ENCODE measurements around the gene HSD17B14.

The HSD17B14 gene

GRCh38 chr19:48867746-48868113, 31.4 kb upstream of the HSD17B14 start:
- no peak for TF ChIP-seq CTCF (IDR thresholded peaks at IDR 0.05)

DNA sequence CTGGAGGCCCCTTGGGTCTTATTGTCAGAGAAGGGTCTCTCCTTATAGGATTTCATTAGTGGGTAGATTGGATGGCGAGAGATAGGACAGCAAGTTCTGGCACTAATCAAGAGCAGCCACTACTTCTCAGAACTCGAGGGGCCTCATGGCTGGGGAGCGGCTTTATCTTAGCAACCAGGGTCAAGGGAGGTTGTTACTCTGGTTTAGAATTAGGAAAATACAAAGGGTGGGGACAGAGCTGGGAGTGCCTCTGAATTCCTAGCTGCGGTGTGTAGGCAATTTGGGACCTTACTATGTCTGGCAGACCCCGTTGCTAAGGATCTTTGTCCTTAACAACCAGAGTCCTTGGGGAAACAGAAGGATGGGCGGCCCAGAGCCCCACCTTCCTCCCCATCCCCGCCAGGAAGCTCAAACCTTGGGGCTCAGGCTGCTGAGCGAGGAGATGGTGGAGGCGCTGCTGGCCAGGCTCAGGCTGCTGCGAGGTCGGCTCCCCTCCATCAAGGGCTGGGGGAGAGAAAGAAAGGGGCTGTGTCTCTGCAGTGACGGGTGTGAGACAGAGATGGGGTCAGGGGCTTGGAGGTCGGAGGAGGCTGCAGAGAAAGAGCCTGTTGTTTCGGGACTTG, 30.9 kb upstream of the HSD17B14 start:
- no peak for TF ChIP-seq CTCF (IDR thresholded peaks at IDR 0.05)

DNA sequence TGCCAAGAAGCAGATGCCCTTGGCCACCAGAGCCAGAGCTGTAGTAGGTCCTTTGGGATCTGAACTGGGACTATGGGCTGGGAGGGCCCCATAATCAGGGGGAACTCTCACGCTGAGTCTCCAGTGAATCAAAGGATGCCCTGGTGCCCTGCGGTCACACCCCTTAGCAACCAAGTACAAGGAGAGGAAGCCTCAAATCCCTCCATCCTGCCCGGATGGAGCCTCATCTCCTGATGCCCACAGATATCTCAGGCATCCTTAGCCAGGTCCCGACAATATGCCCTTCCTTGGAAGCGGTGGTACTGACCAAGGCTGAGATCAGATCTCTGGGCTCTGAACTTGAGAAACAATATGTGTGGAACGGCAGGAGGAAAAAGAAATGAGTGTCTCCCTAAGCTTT, 30.4 kb upstream of the HSD17B14 start:
- TF ChIP-seq CTCF (IDR thresholded peaks at IDR 0.05), result no peak

GRCh38 chr19:48862827-48863226, 26.5 kb upstream of the HSD17B14 start:
- TF ChIP-seq CTCF (IDR thresholded peaks at IDR 0.05), result no peak

GRCh38 chr19:48861313-48861712, 25.0 kb upstream of the HSD17B14 start:
- no peak for TF ChIP-seq CTCF (IDR thresholded peaks at IDR 0.05)

DNA sequence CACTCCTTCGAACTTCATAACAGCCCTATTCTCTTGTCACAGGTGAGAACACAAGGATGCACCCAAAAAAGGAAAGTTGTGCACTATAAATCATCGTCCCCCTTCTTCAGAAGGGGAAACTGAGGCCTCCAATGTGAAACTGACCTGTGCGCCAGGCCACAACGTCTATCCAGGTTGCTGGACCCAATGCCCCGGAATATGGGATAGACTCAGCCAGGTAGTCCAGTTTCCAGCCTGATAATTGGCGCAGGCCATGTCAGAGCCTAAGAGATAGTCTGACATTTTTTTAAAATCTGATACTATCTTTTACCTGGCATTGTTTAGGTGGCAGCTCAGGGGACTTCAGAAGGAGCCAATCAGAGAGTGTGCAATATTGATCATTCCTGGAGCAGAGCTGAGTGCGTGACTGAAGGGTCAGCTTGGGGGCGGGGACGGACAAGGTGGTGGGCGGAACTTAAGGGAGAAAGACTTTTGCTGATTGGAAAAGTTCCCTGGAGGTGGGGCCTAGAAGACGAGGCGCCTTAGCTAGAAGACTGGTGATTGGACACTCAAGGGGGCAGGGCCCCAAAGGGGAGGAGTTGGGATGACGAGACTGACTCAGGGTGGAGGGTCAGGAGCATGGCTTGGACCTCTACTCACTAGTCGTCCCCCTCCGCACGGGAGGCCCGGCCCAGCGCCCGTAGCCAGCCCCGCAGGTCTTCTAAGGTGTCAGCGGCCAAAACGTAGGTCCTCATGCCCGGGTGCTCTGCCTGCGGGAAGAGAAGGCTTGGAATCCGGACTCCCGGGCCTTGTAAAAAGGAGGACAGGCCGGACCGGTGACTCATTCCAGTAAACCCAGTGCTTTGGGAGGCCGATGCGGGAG, 23.7 kb upstream of the HSD17B14 start:
- no peak for TF ChIP-seq CTCF (IDR thresholded peaks at IDR 0.05)

- no peak for TF ChIP-seq CTCF (IDR thresholded peaks at IDR 0.05)
Observed at GRCh38 chr19:48858984-48859710, 22.9 kb upstream of the HSD17B14 start.

Data from LNCAP (cell line).